HT-29 (cell line): ENCODE measurements around the gene SPART. TPM values are rescaled to one million over a fixed set of nuclear protein-coding genes. Genes with fewer than 3 reads are reported as not detected.
"Not testable (repeated sequence)": the region's sequence is repeated elsewhere in the genome, so short reads cannot be mapped to it uniquely, and the experiment has no call there.

Source experiments
- DNase-seq: peaks from one replicate; pipeline ENCODE4 v3.0.0-alpha.2; 2015; ENCODE audit warnings: low spot score
- total RNA-seq: library from RNA; depleted of rRNA; stranded (reverse); fragments of >200 nt; shearing (Covaris generic); gene quantifications from 2 replicates; pipeline ENCODE4 v1.2.3, GENCODE V29; 2014

Gene SPART
- total RNA-seq, 1 experiment from 2014 or later: not detected

- DNase-seq: not testable (repeated sequence)
Measured at GRCh38 chr13:36319793-36320192, 26.4 kb downstream of the SPART start.

- no peak for DNase-seq
Measured at GRCh38 chr13:36313047-36313969, 32.9 kb downstream of the SPART start.

- DNase-seq: no peak
Measured at GRCh38 chr13:36310417-36311108, 35.6 kb downstream of the SPART start.

- no peak for DNase-seq
Measured at GRCh38 chr13:36302289-36302688, 43.9 kb downstream of the SPART start.

GRCh38 chr13:36299469-36299868 lies 46.7 kb downstream of the SPART start:
- not testable (repeated sequence) for DNase-seq

- no peak for DNase-seq
Measured at GRCh38 chr13:36298535-36299068, 47.6 kb downstream of the SPART start.

GRCh38 chr13:36297366-36298338 lies 48.5 kb downstream of the SPART start, which contains the start of gene CCDC169:
Gene CCDC169 (minus strand): TSS chr13:36297814. CDS start chr13:36297719, 95 bp downstream.
- no peak for DNase-seq

GRCh38 chr13:36294096-36294495 lies 52.1 kb downstream of the SPART start:
- no peak for DNase-seq

GRCh38 chr13:36293497-36293896 lies 52.7 kb downstream of the SPART start:
- no peak for DNase-seq

- no peak for DNase-seq
Measured at GRCh38 chr13:36288794-36289391, 57.3 kb downstream of the SPART start.

- DNase-seq: no peak
Measured at GRCh38 chr13:36286006-36286405, 60.2 kb downstream of the SPART start.

- DNase-seq: peak; percentile 62
Measured at GRCh38 chr13:36282821-36283432, 63.3 kb downstream of the SPART start.

GRCh38 chr13:36275190-36276002 lies 70.8 kb downstream of the SPART start:
- DNase-seq: peak; percentile 82

- no peak for DNase-seq
Measured at GRCh38 chr13:36273431-36273830, 72.8 kb downstream of the SPART start.

GRCh38 chr13:36261976-36262375 lies 84.2 kb downstream of the SPART start:
- no peak for DNase-seq

GRCh38 chr13:36261011-36261410 lies 85.2 kb downstream of the SPART start:
- no peak for DNase-seq

- DNase-seq: no peak
Measured at GRCh38 chr13:36259361-36260137, 86.6 kb downstream of the SPART start.

- no peak for DNase-seq
Measured at GRCh38 chr13:36258831-36259230, 87.4 kb downstream of the SPART start.
